Measurements from ENCODE around the gene C5orf63.
"Not testable (repeated sequence)": the region's sequence is repeated elsewhere in the genome, so short reads cannot be mapped to it uniquely, and the experiment has no call there.

The C5orf63 gene

GRCh38 chr5:127074466-127074865, 1.2 kb upstream of the C5orf63 start:
- DNase-seq (ENCODE audit: low read depth), result no peak

- no peak for DNase-seq (ENCODE audit: low read depth)
Measured at GRCh38 chr5:127070243-127070642, 3.1 kb downstream of the C5orf63 start.

GRCh38 chr5:127068493-127069214, 4.6 kb downstream of the C5orf63 start:
- DNase-seq (ENCODE audit: low read depth), result no peak

GRCh38 chr5:127066721-127067120, 6.6 kb downstream of the C5orf63 start:
- no peak for DNase-seq (ENCODE audit: low read depth)

GRCh38 chr5:127064253-127064840, 9.0 kb downstream of the C5orf63 start:
- DNase-seq (ENCODE audit: low read depth), result no peak

GRCh38 chr5:127063257-127063913, 9.9 kb downstream of the C5orf63 start:
- DNase-seq (ENCODE audit: low read depth), result no peak

GRCh38 chr5:127061956-127062355, 11.3 kb downstream of the C5orf63 start:
- DNase-seq (ENCODE audit: low read depth), result no peak

- no peak for DNase-seq (ENCODE audit: low read depth)
Measured at GRCh38 chr5:127061537-127061936, 11.8 kb downstream of the C5orf63 start.

GRCh38 chr5:127060470-127060985, 12.8 kb downstream of the C5orf63 start:
- DNase-seq (ENCODE audit: low read depth), result no peak

GRCh38 chr5:127056896-127057295, 16.4 kb downstream of the C5orf63 start:
- DNase-seq (ENCODE audit: low read depth), result no peak

- DNase-seq (ENCODE audit: low read depth), result no peak
Measured at GRCh38 chr5:127055880-127056653, 17.2 kb downstream of the C5orf63 start.

- DNase-seq (ENCODE audit: low read depth), result not testable (repeated sequence)
Measured at GRCh38 chr5:127053551-127053950, 19.8 kb downstream of the C5orf63 start.

GRCh38 chr5:127053049-127053448, 20.3 kb downstream of the C5orf63 start:
- DNase-seq (ENCODE audit: low read depth), result no peak

GRCh38 chr5:127051591-127051990, 21.7 kb downstream of the C5orf63 start:
- DNase-seq (ENCODE audit: low read depth), result no peak

- no peak for DNase-seq (ENCODE audit: low read depth)
Measured at GRCh38 chr5:127046343-127047072, 26.8 kb downstream of the C5orf63 start.

- no peak for DNase-seq (ENCODE audit: low read depth)
Measured at GRCh38 chr5:127042593-127042992, 30.7 kb downstream of the C5orf63 start.

GRCh38 chr5:127041571-127041970, 31.7 kb downstream of the C5orf63 start:
- no peak for DNase-seq (ENCODE audit: low read depth)

GRCh38 chr5:127040796-127041520, 32.3 kb downstream of the C5orf63 start:
- DNase-seq (ENCODE audit: low read depth), result no peak

GRCh38 chr5:127038550-127038949, 34.8 kb downstream of the C5orf63 start:
- DNase-seq (ENCODE audit: low read depth), result no peak

- no peak for DNase-seq (ENCODE audit: low read depth)
Measured at GRCh38 chr5:127031863-127032232, 41.5 kb downstream of the C5orf63 start.

All from activated T-cell treated with anti-CD3 and anti-CD28 coated beads for 1 hour (primary cell).